Ishikawa (cell line): ENCODE results near the gene S100A4.

Source experiments
- CEBPB ChIP-seq: IDR thresholded peaks from 2 replicates; pipeline ENCODE4 v1.6.1; 2012
- CREB1 ChIP-seq: IDR thresholded peaks from 2 replicates; pipeline ENCODE4 v1.6.1; 2012; ENCODE audit warnings: low read depth
- EGR1 ChIP-seq: IDR thresholded peaks from 2 replicates; pipeline ENCODE4 v1.6.1; 2012
- FOXM1 ChIP-seq: IDR thresholded peaks from 2 replicates; pipeline ENCODE4 v1.6.1; 2012; ENCODE audit warnings: low read depth, borderline replicate concordance
- MAX ChIP-seq: IDR thresholded peaks from 2 replicates; pipeline ENCODE4 v1.6.1; 2012
- NFIC ChIP-seq: IDR thresholded peaks from 2 replicates; pipeline ENCODE4 v1.6.1; 2012
- RAD21 ChIP-seq: IDR thresholded peaks from 2 replicates; pipeline ENCODE4 v1.6.1; 2012; ENCODE audit warnings: low read depth
- REST ChIP-seq: IDR thresholded peaks from 2 replicates; pipeline ENCODE4 v1.6.1; 2012; ENCODE audit warnings: low read depth, mild to moderate bottlenecking
- TAF1 ChIP-seq: IDR thresholded peaks from 2 replicates; pipeline ENCODE4 v1.6.1; 2012; ENCODE audit warnings: low read depth, mild to moderate bottlenecking
- TCF12 ChIP-seq: IDR thresholded peaks from 2 replicates; pipeline ENCODE4 v1.6.1; 2012; ENCODE audit warnings: low read depth
- TEAD4 ChIP-seq: IDR thresholded peaks from 2 replicates; pipeline ENCODE4 v1.6.1; 2012
- YY1 ChIP-seq: IDR thresholded peaks from 2 replicates; pipeline ENCODE4 v1.6.1; 2012; ENCODE audit warnings: low read depth
- ZBTB7A ChIP-seq: IDR thresholded peaks from 2 replicates; pipeline ENCODE4 v1.6.1; 2012; ENCODE audit warnings: low read depth
- TF ChIP-seq, protein P1 (sequence below): IDR thresholded peaks from 2 replicates; pipeline ENCODE4 v1.6.1; 2012

The S100A4 gene

DNA sequence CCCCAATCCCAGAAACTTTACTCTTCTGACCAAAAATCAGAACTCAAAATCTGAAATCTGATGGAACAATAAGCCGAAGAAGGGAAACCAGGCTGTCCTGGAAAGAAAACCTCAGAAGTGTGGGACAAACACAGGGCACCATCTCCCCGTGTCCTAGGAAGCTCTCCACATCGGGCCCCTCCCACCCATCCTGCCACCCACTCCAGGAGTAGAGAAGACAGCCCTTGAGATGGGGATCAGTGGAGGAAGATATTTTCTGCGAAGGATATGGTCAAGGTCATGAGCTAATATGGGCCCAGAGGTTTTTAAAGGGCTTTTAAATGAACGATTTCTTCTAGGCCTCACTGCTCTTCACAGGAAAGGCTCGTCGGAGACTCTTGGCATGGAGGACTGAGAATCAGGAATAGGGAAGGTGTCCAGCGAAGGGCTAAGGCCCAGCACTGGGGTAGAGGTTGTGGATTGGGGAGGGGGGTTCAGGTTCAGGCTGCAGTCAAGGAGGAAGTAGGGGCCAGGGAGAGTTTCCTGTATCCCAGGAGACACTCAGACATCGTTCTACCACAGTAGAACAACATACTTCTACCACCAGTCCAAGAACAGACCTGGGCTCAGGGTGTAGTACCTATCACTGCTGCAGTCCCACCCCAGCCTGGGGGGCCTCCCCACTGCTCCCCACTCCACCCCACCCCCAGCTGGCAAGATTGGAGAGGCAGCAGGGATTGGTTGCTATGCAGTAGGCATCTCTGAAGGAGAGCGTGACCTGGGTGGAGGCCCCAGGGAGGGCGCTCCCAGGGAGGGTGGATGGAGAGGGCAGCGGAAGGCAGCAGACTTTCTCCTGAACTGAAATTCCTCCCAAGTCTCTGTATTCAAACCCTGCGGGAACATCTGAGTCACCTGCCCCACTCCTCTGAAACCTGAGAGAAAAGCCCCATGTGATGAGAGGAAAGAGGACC is 3.7 kb downstream of the S100A4 start:
- TF ChIP-seq CEBPB (no peak), REST (no peak), RAD21 (no peak)
- TF ChIP-seq, protein P1, sequence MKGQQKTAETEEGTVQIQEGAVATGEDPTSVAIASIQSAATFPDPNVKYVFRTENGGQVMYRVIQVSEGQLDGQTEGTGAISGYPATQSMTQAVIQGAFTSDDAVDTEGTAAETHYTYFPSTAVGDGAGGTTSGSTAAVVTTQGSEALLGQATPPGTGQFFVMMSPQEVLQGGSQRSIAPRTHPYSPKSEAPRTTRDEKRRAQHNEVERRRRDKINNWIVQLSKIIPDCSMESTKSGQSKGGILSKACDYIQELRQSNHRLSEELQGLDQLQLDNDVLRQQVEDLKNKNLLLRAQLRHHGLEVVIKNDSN = no peak

- TF ChIP-seq YY1 (no peak), TCF12 (no peak), NFIC (no peak), FOXM1 (no peak), TAF1 (no peak), CEBPB (no peak), MAX (no peak)
Measured at GRCh38 chr1:153540394-153541361, 4.9 kb downstream of the S100A4 start, which contains the start of gene S100A5. Gene S100A5, minus strand, starts transcription at chr1:153540934. Its CDS starts 743 bp downstream, at chr1:153540191.

- TF ChIP-seq CEBPB (no peak), RAD21 (no peak), YY1 (no peak), TAF1 (no peak), CREB1 (no peak), MAX (no peak)
- TF ChIP-seq, protein P1 = no peak
Measured at GRCh38 chr1:153539395-153540093, 6.1 kb downstream of the S100A4 start.

DNA sequence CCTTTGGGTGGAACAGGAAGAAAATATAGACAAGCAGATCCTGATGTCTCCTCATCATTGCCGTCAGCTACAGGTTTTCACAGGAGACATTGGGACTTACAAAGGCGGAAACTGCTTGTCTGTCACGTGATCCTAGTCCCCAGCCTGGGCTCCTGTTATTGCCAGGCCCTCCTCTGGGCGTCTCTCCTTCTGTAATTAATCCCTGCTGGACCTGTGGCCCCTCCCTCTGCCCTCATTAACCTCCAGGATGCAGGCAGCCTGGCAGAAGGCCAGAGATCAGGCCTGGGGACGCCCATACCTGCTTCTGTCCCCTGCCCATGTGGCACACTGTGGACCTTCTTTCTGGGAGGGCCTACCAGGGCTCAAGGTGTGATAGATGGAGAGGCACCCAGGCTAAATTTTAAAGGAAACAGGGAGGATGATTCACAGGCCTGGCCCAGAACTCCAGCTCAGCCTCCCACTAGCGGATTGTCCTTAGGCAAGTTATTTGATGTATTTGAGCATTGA is 7.2 kb downstream of the S100A4 start:
- TF ChIP-seq MAX (0 out of 2 replicates have a peak, but pooled peaks have one; percentile 36), EGR1 (no peak), NFIC (peak; percentile 66; the same call in 1 of the 2 replicates), REST (no peak), ZBTB7A (no peak), FOXM1 (no peak), CREB1 (no peak)
- TF ChIP-seq, protein P1 = peak; percentile 91

- TF ChIP-seq TEAD4 (no peak), MAX (no peak), CREB1 (no peak), YY1 (no peak), CEBPB (no peak), ZBTB7A (no peak), RAD21 (no peak), EGR1 (no peak)
Measured at GRCh38 chr1:153537376-153537730, 8.3 kb downstream of the S100A4 start.
